Stimulated activated effector memory CD8-positive, alpha-beta T cell treated with anti-CD3 and anti-CD28 coated beads, Interleukin-12 subunit alpha, Interleukin-12 subunit beta, amount 100 ng/mL, for 72 hours (primary cell): Measurements from ENCODE around the gene SEC24B.

Experiments used
- ATAC-seq: fragments of 150-1000 bp; cut with Tn5 transposase; 2 replicates; pipeline ENCODE4 v1.10.0; 2021
- DNase-seq, 2 donors: peaks; one replicate each; pipeline ENCODE4 v3.0.0; 2021 to 2022; ENCODE audit warnings: low spot score in 2 of 2
- H3K27ac Mint-ChIP-seq: one replicate; pipeline ENCODE4 v1.8.0; 2022; ENCODE audit warnings: mild to moderate bottlenecking, mixed read lengths
- H3K36me3 Mint-ChIP-seq: one replicate; pipeline ENCODE4 v1.8.0; 2022; ENCODE audit warnings: mild to moderate bottlenecking, mixed read lengths
- H3K4me1 Mint-ChIP-seq: one replicate; pipeline ENCODE4 v1.8.0; 2022; ENCODE audit warnings: mixed read lengths
- H3K4me3 Mint-ChIP-seq: one replicate; pipeline ENCODE4 v1.8.0; 2022; ENCODE audit warnings: mild to moderate bottlenecking, mixed read lengths
- H3K9me3 Mint-ChIP-seq: one replicate; pipeline ENCODE4 v1.8.0; 2022; ENCODE audit warnings: mixed read lengths

Gene SEC24B

DNA sequence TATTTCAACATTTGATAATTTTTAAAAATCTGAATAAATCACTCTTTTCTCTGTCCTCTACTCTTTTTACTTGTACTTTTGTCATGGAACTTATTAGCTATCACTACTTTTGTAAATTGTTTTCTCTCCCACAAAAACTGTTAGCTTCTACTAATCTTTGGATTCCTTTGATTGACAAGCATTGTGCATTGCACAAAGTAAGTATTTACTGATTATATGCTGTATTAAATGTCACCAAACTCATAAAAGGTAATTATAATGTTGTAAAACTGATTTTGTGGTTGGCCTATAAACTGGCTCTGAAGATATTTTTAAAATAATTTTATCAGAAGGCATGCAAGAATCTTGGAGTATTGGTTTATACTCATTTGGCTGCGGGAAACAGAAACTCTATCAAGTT lies 15.0 kb upstream of the SEC24B start:
- no peak overlapping the region for H3K4me3 Mint-ChIP-seq
- ATAC-seq, result no peak
- H3K9me3 Mint-ChIP-seq, result no peaks in the 10 kb centered on the region
- H3K36me3 Mint-ChIP-seq, result no peaks in the 10 kb centered on the region
- DNase-seq, result no peak
- no peaks in the 10 kb centered on the region for H3K4me1 Mint-ChIP-seq
- no peak overlapping the region for H3K27ac Mint-ChIP-seq

DNA sequence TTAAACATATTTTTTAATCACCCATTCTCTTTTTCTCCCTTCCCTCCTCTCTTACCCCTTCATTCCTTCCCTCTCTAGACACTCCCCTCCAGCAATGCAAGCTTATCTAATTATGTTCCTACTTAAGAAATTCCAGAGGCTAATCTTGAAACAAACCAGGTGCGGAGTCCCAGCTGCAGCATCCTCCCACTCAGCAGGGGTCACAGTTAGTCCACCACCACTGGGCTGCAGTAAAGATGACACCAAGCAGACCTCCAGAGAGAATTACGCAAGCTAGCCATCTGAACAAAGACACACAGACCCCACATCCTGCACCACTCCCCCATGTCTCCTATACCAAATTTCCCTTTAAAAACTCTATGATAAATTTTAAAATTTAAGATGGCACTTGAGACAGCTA lies 13.9 kb upstream of the SEC24B start:
- Mint-ChIP-seq H3K4me3 (no peak overlapping the region), H3K27ac (no peak overlapping the region), H3K4me1 (no peaks in the 10 kb centered on the region), H3K36me3 (no peaks in the 10 kb centered on the region), H3K9me3 (no peaks in the 10 kb centered on the region)
- DNase-seq, result no peak
- ATAC-seq, result no peak

DNA sequence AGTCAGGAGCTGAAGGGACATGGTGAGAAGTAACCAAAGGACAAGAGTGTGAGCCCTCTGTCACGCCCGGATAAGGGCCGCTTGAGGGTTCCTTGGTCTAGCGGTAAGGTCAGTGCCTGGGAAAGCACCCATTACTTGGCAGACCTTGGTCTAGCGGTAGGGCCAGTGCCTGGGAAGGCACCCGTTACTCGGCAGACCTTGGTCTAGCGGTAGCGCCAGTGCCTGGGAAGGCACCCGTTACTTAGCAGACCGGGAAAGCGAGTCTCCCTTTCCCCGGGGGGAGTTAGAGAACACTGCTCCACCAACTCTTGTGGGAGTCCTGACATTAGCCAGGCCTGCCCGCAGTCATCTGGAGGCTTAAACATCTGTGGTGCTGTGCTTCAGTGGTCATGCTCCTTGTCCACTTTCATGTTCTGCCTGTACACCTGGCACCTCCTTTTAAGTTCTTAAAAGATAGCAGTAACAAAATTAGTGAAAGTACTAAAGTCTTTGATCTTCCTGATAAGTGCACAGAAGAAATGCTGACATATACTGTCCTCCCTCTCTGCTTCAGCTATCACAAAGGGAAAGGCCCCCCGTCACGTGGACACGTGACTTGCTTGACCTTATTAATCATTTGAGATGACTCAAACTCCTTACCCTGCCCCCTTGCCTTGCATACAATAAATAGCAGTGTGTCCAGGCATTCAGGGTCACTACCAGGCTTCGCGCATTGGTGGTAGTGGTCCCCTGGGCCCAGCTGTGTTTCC lies 9.3 kb upstream of the SEC24B start:
- H3K4me1 Mint-ChIP-seq, result peaks cover 3% of the 10 kb centered on the region
- H3K9me3 Mint-ChIP-seq, result no peaks in the 10 kb centered on the region
- ATAC-seq, result no peak
- no peaks in the 10 kb centered on the region for H3K36me3 Mint-ChIP-seq
- no peak overlapping the region for H3K4me3 Mint-ChIP-seq
- no peak overlapping the region for H3K27ac Mint-ChIP-seq
- DNase-seq, result no peak

DNA sequence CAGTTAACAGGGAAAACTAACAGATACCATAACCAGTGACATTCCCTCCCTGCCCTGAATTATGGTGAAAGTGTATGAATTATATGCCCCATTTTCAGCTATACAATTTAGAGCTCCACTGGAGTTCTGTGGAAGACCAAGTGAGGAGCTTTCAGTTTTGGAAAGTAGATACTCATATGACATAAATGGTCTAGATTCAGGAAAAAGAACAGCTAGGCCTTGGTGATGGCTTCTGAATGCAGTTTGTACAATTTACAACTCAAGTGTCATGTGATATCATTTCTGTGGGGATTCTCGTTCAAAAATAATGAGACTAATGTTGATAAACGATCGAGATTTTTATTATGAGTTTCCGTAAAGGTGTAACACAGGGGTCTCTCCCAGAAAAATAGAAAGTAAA lies 8.2 kb upstream of the SEC24B start:
- Mint-ChIP-seq H3K4me1 (peaks cover 11% of the 10 kb centered on the region), H3K36me3 (no peaks in the 10 kb centered on the region), H3K9me3 (no peaks in the 10 kb centered on the region), H3K4me3 (no peak overlapping the region), H3K27ac (no peak overlapping the region)
- no peak for ATAC-seq
- no peak for DNase-seq

DNA sequence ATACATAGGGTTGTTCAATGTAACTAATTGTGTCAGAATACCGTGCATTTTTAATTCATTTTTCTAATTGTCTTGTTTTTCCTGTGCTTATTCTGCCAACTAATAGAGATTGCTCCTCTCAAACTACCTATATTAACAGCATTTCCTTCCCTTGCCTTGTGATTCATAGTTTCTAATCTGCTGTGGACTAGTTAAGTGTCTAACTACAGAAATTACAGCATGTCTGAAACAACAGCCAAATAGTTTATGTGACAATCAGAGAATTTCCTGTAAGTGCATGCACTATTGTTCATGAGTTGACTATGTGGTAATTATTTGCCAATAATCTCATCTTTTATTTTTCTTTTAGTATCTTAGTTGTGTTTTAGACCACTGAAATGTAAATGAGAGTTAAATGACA lies 4.1 kb upstream of the SEC24B start:
- peak; percentile 65 for ATAC-seq

DNA sequence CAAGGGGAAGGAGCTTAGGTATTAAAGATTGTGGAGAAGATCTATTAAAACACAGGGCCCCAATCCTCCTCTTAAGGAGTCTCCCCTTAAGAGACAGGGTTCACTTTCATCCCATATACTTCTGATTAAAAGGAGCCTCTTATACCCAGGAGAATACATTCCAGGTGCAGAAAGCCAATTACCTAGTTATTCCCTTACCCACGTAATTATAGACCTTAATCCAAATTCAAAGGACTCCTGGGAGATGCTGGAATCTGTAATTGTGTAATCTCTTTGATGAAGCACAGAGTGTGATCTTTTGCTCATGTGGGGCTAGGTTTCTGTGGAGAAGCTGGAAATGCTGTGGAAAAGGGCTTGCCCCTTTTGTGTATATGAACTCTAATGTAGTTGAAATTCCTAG lies 1.4 kb upstream of the SEC24B start:
- DNase-seq, result no peak
- H3K36me3 Mint-ChIP-seq, result no peaks in the 10 kb centered on the region
- H3K9me3 Mint-ChIP-seq, result no peaks in the 10 kb centered on the region
- peak overlapping the region; percentile 84 for H3K27ac Mint-ChIP-seq
- H3K4me3 Mint-ChIP-seq, result peak overlapping the region; percentile 69
- ATAC-seq, result no peak
- peaks cover 34% of the 10 kb centered on the region for H3K4me1 Mint-ChIP-seq

More for the DNA sequence above, 4.1 kb upstream of the SEC24B start:
- no peak for DNase-seq
- H3K4me1 Mint-ChIP-seq, result peaks cover 11% of the 10 kb centered on the region
- H3K9me3 Mint-ChIP-seq, result no peaks in the 10 kb centered on the region
- H3K4me3 Mint-ChIP-seq, result peak overlapping the region; percentile 23
- H3K27ac Mint-ChIP-seq, result peak overlapping the region; percentile 65
- H3K36me3 Mint-ChIP-seq, result no peaks in the 10 kb centered on the region

DNA sequence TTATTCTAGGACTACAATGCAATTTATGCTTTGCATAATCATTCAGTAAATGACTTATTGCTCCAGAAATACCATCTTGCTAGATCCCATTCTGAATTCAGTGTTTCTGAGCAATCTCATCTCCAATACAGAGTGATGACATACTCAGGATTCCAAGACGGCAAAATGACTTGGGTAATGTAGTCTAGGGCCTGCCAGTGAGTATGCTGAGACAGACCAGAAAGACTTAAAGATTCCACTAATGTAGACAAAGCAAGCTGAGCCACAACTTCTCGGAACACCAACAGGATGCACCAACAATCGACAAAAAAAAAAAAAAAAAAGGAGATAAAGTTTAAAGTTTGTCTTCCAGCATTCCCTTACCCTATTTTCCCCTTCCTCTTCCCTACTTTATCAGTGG lies 919 bp upstream of the SEC24B start:
- DNase-seq (no peak), ATAC-seq (no peak)
- peak overlapping the region; percentile 69 for H3K4me3 Mint-ChIP-seq
- H3K9me3 Mint-ChIP-seq, result no peaks in the 10 kb centered on the region
- H3K36me3 Mint-ChIP-seq, result no peaks in the 10 kb centered on the region
- peak overlapping the region; percentile 84 for H3K27ac Mint-ChIP-seq
- H3K4me1 Mint-ChIP-seq, result peaks cover 39% of the 10 kb centered on the region

DNA sequence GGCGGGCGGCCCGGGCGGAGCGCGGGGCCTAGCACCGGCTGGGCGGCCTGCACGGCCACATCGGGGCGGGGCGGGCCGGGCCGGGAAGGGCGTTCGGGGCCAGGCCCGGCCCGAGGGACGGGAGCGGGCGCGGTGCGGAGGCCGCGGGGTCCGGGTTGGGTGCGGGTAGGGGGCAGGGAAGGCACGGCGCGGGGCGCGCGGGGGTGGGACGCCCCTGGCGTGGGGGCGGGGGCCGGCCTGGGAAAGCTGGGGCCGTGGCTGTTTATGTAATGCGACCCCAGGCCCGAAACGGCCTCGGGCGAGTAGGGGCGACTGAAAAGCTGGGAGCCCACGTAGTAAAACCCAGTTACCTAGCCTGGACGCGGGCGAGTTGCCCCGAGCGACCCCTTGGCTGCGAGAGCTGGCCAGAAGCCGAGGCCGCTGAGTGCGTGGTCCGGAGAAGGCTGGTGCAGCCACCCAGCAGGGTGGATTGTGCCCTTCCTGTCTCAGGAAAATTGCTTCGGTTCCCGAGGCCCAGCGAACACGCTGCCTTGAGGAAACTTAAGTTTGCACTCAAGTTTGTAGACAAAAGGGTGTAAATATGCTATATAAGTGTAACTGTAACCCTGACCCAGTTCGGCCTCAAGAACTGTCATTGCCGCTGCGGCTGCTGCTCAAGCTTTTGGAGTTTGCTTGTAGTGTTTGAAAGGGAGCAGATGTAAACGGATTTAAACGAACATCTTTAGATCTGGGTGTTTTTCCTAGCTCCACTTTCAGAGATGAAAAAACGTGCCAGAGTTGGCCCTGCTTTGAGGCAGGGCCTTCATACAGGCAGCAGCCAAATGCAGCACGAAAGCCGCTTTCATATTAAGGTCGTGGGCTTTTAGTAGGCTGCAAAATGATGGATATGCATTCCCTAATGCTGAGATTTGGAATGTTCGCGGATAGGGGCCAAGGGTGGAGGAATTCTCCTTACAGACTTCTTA lies 674 bp downstream of the SEC24B start:
- Mint-ChIP-seq H3K9me3 (no peaks in the 10 kb centered on the region), H3K4me1 (peaks cover 49% of the 10 kb centered on the region), H3K36me3 (no peaks in the 10 kb centered on the region), H3K4me3 (peak overlapping the region; percentile 69), H3K27ac (peak overlapping the region; percentile 43)
- DNase-seq, result peak; percentile 6 to 68
- peak; percentile 62 for ATAC-seq

DNA sequence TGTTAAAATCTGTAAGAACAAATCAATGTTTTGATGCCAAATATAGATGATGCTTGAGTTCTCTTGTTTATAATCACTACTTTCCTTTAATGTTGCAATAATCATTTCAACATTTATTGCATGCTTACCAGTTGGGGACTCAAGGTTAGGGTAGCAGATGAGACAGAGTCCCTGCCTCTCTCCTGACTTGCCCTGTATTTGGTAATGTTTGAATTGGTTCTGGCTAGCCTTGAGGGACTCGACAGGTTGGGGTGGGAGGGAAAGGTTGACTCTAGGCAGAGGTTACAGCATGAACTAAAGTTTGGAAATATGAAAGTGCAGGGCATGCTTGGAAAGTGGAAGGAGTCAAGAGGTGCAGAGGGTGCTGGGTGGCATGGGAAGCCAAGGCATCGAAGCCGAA lies 2.0 kb downstream of the SEC24B start:
- peak overlapping the region; percentile 43 for H3K27ac Mint-ChIP-seq
- no peak for ATAC-seq

DNA sequence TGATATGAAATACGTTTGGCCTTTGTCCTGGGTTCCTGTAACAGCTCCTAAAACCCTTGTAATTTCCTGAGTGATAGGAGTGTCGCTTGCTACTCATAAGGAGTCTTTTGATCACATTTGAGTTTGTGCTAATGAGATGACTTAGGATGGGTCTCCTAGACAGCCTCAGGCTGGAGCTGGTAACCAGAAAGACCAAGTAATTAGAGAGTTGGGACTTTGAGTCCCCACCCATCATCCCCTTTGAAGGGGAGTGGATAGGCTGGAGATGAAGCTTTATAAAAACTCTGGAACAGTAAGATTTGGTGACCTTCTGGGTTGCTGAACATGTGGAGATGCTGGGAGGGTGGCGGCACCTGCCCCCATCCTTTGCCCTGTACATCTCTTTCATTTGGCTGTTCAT lies 2.9 kb downstream of the SEC24B start:
- Mint-ChIP-seq H3K27ac (peak overlapping the region; percentile 14), H3K4me1 (peaks cover 59% of the 10 kb centered on the region), H3K9me3 (no peaks in the 10 kb centered on the region), H3K4me3 (peak overlapping the region; percentile 69), H3K36me3 (peaks cover 6% of the 10 kb centered on the region)
- ATAC-seq (no peak), DNase-seq (no peak)

More for the DNA sequence above, 2.0 kb downstream of the SEC24B start:
- H3K4me3 Mint-ChIP-seq, result peak overlapping the region; percentile 69
- H3K9me3 Mint-ChIP-seq, result no peaks in the 10 kb centered on the region
- DNase-seq, result peak in 1 of 2 donors; percentile 48
- peaks cover 6% of the 10 kb centered on the region for H3K36me3 Mint-ChIP-seq
- peaks cover 50% of the 10 kb centered on the region for H3K4me1 Mint-ChIP-seq

DNA sequence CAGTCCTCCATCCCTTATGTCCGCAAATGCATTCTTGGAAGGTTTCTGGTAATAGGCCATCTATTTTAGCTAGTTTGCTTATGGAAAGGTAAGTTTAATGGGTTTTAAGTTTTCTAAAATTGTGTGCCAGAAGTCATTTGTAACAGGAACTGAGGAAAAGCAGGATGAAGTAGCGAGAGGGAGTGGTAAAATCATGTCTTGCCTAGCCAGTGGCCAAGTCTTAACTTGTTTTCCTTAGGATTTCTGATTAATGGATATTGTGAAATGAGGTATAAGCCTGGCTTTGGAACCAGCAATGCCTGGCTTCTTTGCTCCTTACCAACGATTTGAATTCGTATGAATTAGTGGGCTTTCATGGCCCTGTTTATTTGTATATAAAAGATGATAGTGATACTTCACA lies 7.3 kb downstream of the SEC24B start:
- no peak for ATAC-seq
- Mint-ChIP-seq H3K4me3 (no peak overlapping the region), H3K36me3 (peaks cover 33% of the 10 kb centered on the region), H3K9me3 (no peaks in the 10 kb centered on the region), H3K27ac (no peak overlapping the region), H3K4me1 (peaks cover 80% of the 10 kb centered on the region)
- DNase-seq, result no peak

DNA sequence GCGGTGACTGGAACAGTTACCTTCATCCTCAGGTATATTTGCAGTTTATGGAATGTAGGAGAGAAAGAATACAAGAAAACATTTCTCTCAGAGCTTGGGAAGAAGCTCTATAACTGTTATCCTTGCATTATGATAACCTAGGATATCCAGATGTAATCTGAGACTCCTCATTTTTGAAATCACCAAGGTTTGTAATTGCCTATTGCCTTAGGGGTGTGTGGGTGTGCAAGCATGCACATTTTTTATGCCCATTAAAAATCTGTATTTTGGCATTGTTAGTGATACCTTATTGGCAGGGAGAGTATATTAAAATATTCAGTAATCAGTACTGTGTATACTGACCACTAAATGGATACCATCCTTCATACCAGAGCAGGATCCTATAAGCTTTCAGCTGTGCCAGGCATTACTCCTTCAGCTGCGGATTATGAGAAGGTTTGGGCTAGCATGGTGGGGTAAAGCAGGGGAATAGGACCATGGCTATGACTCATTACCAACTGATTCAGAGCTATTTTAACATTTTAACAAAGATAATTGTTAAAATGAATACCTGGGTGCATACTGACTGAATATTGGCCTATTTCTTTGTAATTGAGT lies 8.3 kb downstream of the SEC24B start:
- DNase-seq (no peak), ATAC-seq (peak; percentile 45)
- Mint-ChIP-seq H3K27ac (peak overlapping the region; percentile 79), H3K4me1 (peaks cover 78% of the 10 kb centered on the region), H3K4me3 (no peak overlapping the region), H3K36me3 (peaks cover 43% of the 10 kb centered on the region), H3K9me3 (no peaks in the 10 kb centered on the region)

DNA sequence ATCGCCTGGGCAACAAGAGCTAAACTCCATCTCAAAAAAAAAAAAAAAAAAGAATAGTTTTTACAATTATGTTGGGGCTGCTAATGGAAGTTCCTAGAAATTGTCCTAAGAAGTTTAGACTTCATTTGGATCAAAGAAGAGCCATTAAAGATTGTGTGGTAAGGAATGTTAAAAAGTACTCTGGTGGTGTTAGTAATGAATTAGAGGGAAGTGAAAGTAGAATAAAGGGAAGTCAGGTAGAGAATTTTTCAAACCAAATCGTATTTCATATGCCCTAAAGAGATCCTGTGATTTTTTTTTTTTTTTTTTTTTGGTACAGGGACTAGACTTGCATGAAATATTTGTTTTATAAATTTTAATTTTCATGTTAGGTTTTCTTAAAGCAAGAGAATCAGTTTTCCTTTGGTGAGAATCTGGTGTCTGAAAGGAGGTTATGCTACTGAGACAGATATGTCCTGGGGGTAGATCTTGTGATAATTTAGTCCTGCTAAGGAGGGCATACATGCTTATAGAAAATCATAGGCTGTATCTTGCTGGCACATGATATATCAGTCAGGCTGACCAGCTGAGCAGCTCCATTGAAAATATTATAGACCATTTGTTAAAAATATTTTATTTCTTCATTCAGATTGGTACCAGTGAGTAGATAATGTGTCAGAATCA lies 10.7 kb downstream of the SEC24B start:
- no peak for DNase-seq
- no peak for ATAC-seq
- H3K4me3 Mint-ChIP-seq, result no peak overlapping the region
- no peaks in the 10 kb centered on the region for H3K9me3 Mint-ChIP-seq
- peaks cover 53% of the 10 kb centered on the region for H3K36me3 Mint-ChIP-seq
- H3K4me1 Mint-ChIP-seq, result peaks cover 70% of the 10 kb centered on the region
- peak overlapping the region; percentile 57 for H3K27ac Mint-ChIP-seq

DNA sequence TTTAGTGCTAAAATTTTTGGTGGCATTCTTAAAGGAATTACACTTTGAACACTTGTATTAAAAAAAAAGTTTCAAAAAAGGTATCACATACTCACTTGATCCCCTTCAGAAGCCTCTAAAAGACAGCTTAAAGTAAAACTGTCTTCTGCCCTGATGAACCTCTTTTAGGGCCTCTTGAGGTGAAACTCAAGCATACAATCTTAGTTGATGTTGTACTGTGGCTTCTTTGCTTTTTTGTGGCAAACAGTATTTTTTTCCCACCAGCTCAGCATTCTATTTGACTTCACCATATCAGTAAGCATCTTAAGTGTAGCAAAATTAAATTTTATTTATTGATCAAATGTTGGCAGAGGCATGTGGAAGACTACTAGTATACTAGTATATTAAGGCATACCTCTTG lies 13.7 kb downstream of the SEC24B start:
- no peak overlapping the region for H3K27ac Mint-ChIP-seq
- no peaks in the 10 kb centered on the region for H3K9me3 Mint-ChIP-seq
- H3K4me3 Mint-ChIP-seq, result no peak overlapping the region
- peaks cover 63% of the 10 kb centered on the region for H3K4me1 Mint-ChIP-seq
- DNase-seq, result no peak
- H3K36me3 Mint-ChIP-seq, result peaks cover 77% of the 10 kb centered on the region
- no peak for ATAC-seq
